Measurements from ENCODE around the gene BTRC. TPM values are rescaled to one million over a fixed set of nuclear protein-coding genes. Genes with fewer than 3 reads are reported as not detected.
"Not testable (repeated sequence)": the region's sequence is repeated elsewhere in the genome, so short reads cannot be mapped to it uniquely, and the experiment has no call there.

BTRC gene
- total RNA-seq, 2 donors from 2014 or later: 19.8 to 22.4 TPM

- Histone ChIP-seq H3K4me3 (no peak overlapping the region), H3K36me3 (peaks cover 4% of the 10 kb centered on the region), H3K9me3 (no peaks in the 10 kb centered on the region), H3K27ac (no peak overlapping the region), H3K4me1 (peaks cover 0 to 9% of the 10 kb centered on the region in 2 donors), H3K27me3 (no peaks in the 10 kb centered on the region)
- no peak for DNase-seq (ENCODE audit: low spot score)
- TF ChIP-seq, protein P1, sequence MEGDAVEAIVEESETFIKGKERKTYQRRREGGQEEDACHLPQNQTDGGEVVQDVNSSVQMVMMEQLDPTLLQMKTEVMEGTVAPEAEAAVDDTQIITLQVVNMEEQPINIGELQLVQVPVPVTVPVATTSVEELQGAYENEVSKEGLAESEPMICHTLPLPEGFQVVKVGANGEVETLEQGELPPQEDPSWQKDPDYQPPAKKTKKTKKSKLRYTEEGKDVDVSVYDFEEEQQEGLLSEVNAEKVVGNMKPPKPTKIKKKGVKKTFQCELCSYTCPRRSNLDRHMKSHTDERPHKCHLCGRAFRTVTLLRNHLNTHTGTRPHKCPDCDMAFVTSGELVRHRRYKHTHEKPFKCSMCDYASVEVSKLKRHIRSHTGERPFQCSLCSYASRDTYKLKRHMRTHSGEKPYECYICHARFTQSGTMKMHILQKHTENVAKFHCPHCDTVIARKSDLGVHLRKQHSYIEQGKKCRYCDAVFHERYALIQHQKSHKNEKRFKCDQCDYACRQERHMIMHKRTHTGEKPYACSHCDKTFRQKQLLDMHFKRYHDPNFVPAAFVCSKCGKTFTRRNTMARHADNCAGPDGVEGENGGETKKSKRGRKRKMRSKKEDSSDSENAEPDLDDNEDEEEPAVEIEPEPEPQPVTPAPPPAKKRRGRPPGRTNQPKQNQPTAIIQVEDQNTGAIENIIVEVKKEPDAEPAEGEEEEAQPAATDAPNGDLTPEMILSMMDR (IDR thresholded peaks at IDR 0.05): no peak
Observed at GRCh38 chr10:101379663-101380352, 25.8 kb downstream of the BTRC start.

GRCh38 chr10:101380353-101381017 is 26.5 kb downstream of the BTRC start:
- peaks cover 4% of the 10 kb centered on the region for H3K36me3 ChIP-seq
- H3K4me3 ChIP-seq: no peak overlapping the region
- DNase-seq (ENCODE audit: low spot score): no peak
- no peak overlapping the region for H3K27ac ChIP-seq
- no peaks in the 10 kb centered on the region for H3K27me3 ChIP-seq
- no peaks in the 10 kb centered on the region for H3K9me3 ChIP-seq
- TF ChIP-seq, protein P1 (IDR thresholded peaks at IDR 0.05): no peak
- H3K4me1 ChIP-seq: peaks cover 0 to 9% of the 10 kb centered on the region in 2 donors

- Histone ChIP-seq H3K27me3 (no peaks in the 10 kb centered on the region), H3K36me3 (no peaks in the 10 kb centered on the region), H3K9me3 (no peaks in the 10 kb centered on the region), H3K27ac (peak overlapping the region; percentile 33 to 77), H3K4me3 (no peak overlapping the region), H3K4me1 (peaks cover 0 to 20% of the 10 kb centered on the region in 2 donors)
- DNase-seq (ENCODE audit: low spot score): no peak
- TF ChIP-seq, protein P1 (IDR thresholded peaks at IDR 0.05): no peak
Observed at GRCh38 chr10:101385866-101386658, 32.1 kb downstream of the BTRC start.

- H3K9me3 ChIP-seq: no peaks in the 10 kb centered on the region
- H3K36me3 ChIP-seq: no peaks in the 10 kb centered on the region
- H3K4me3 ChIP-seq: no peak overlapping the region
- H3K27ac ChIP-seq: peak overlapping the region; percentile 33 to 77
- H3K27me3 ChIP-seq: no peaks in the 10 kb centered on the region
- DNase-seq (ENCODE audit: low spot score): no peak
- TF ChIP-seq, protein P1 (IDR thresholded peaks at IDR 0.05): no peak
- peaks cover 0 to 20% of the 10 kb centered on the region in 2 donors for H3K4me1 ChIP-seq
Observed at GRCh38 chr10:101386659-101387259, 32.8 kb downstream of the BTRC start.

GRCh38 chr10:101388676-101389276 is 34.8 kb downstream of the BTRC start:
- Histone ChIP-seq H3K4me1 (peaks cover 0 to 20% of the 10 kb centered on the region in 2 donors), H3K27ac (no peak overlapping the region)

DNA sequence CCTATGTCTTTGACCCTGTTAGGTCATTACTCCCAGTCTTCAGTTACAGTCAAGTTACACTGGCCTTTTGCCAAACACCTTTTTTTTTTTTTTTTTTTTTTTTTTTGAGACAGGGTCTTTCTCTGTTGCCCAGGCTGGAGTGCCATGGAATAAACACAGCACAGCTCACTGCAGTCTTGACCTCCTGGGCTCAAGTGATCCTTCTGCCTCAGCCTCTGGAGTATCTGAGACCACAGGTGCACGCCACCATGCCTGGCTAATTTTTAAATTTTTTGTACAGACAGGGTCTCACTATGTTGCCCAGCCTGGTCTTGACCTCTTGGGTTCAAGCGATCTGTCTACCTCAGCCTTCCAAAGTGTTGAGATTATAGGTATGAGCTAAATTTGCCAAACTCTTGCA is 35.6 kb downstream of the BTRC start:
- not testable (repeated sequence) for H3K27ac ChIP-seq; H3K36me3 ChIP-seq; DNase-seq (ENCODE audit: low spot score); H3K4me3 ChIP-seq; H3K9me3 ChIP-seq; H3K27me3 ChIP-seq
- peaks cover 0 to 15% of the 10 kb centered on the region in 2 donors for H3K4me1 ChIP-seq

More at GRCh38 chr10:101388676-101389276, 34.8 kb downstream of the BTRC start:
- Histone ChIP-seq H3K27me3 (no peaks in the 10 kb centered on the region), H3K9me3 (no peaks in the 10 kb centered on the region), H3K4me3 (no peak overlapping the region), H3K36me3 (no peaks in the 10 kb centered on the region)
- no peak for DNase-seq (ENCODE audit: low spot score)
- TF ChIP-seq, protein P1 (IDR thresholded peaks at IDR 0.05): no peak
